GM12874 (cell line): ENCODE results near the gene CXorf58.

Experiments
- CTCF ChIP-seq: IDR thresholded peaks from 2 replicates; pipeline ENCODE4 v1.5.1; 2011; ENCODE audit warnings: low read depth, mild to moderate bottlenecking, control low read depth, low read length, moderate library complexity; ENCODE audit not compliant: insufficient read depth

Gene CXorf58

GRCh38 chrX:23952391-23952790 is 44.6 kb downstream of the CXorf58 start:
- no peak for TF ChIP-seq CTCF

GRCh38 chrX:23952984-23953907 is 45.4 kb downstream of the CXorf58 start:
- TF ChIP-seq CTCF = no peak

GRCh38 chrX:23953908-23954269 is 46.1 kb downstream of the CXorf58 start:
- TF ChIP-seq CTCF = peak; percentile 9; the same call in 1 of the 2 replicates

- no peak for TF ChIP-seq CTCF
Observed at GRCh38 chrX:23954396-23954795, 46.6 kb downstream of the CXorf58 start.

- TF ChIP-seq CTCF = no peak
Observed at GRCh38 chrX:23959781-23960180, 52.0 kb downstream of the CXorf58 start.

GRCh38 chrX:23964191-23964590 is 56.4 kb downstream of the CXorf58 start:
- TF ChIP-seq CTCF = no peak

- no peak for TF ChIP-seq CTCF
Observed at GRCh38 chrX:23978491-23978890, 70.7 kb downstream of the CXorf58 start.
